K562 (cell line): ENCODE measurements around the gene IP6K1. TPM values are rescaled to one million over a fixed set of nuclear protein-coding genes. Genes with fewer than 3 reads are reported as not detected.
A peak's percentile ranks its signal among the peaks of the same experiment; 100 is the strongest.

Source experiments
- ATAC-seq: fragments of 200-7000 bp; cut with Tn5 transposase; 3 replicates; pipeline ENCODE4 v1.9.1; 2020; ENCODE audit warnings: moderate library complexity
- BruUV-seq: library from RNA; stranded (reverse); fragments of 400-500 nt; replicated peaks from 2 replicates; lab custom pipeline; 2021; lab: Mats Ljungman, UMichigan
- CTCF ChIA-PET: fragments of 300-600 bp; formaldehyde crosslinking; extraction: SDS; loops from one replicate; lab custom pipeline; 2021; ENCODE audit warnings: low intra/inter-chr PET ratio; lab: Yijun Ruan, JAX
- POLR2A ChIA-PET: fragments of 300-600, 350-650 bp; sonication (Branson Sonifier 250); formaldehyde crosslinking; extraction: SDS; loops from one replicate; lab custom pipeline; 2021; ENCODE audit warnings: antibody characterized with exemption, inconsistent platforms; lab: Yijun Ruan, JAX
- DNase-seq, 4 experiments: peaks; one replicate each; pipeline versions ENCODE4 v3.0.0 to v3.0.0-alpha.2; 2011 to 2018; ENCODE audit warnings: low spot score in 3 of 4, mixed read lengths in 3 of 4; ENCODE audit errors: extremely low read depth in 1 of 4
- FAIRE-seq: peaks from 2 replicates; lab custom pipeline; 2011; peaks lifted over from hg19 to GRCh38; lab: Jason Lieb, UNC
- H2AFZ ChIP-seq: 2 replicates; pipeline ENCODE4 v1.6.0; 2011; ENCODE audit warnings: low read depth, low read length, control low read depth, inconsistent platforms
- H3K27ac ChIP-seq: fragments of 200-600 bp; 3 replicates; pipeline ENCODE4 v1.8.0; 2011; ENCODE audit warnings: low read depth, mild to moderate bottlenecking, control low read depth, inconsistent platforms, low read length, moderate library complexity, mixed read lengths; ENCODE audit errors: extremely low read depth
- H3K27me3 ChIP-seq, 2 experiments: fragments of 300-600 bp in 1 of 2; 2 replicates in 1 of 2; 3 replicates in 1 of 2; pipeline versions ENCODE4 v1.6.0 to v1.8.0; 2011; ENCODE audit warnings: inconsistent platforms in 2 of 2, low read length in 2 of 2, mild to moderate bottlenecking in 1 of 2, mixed read lengths in 1 of 2, moderate library complexity in 1 of 2; ENCODE audit not compliant: control insufficient read depth in 2 of 2, insufficient read depth in 2 of 2
- H3K36me3 ChIP-seq: fragments of 300-600 bp; 3 replicates; pipeline ENCODE4 v1.8.0; 2011; ENCODE audit warnings: mild to moderate bottlenecking, low read length, inconsistent platforms; ENCODE audit not compliant: control insufficient read depth, insufficient read depth
- H3K4me1 ChIP-seq, 2 experiments: fragments of 200-600 bp in 1 of 2; replicated peaks in 1 of 2; 2 replicates in 1 of 2; 3 replicates in 1 of 2; pipeline versions ENCODE4 v1.5.1 to v1.8.0; 2011; ENCODE audit warnings: inconsistent platforms in 2 of 2, low read length in 2 of 2, mild to moderate bottlenecking in 1 of 2, mixed read lengths in 1 of 2, moderate library complexity in 1 of 2; ENCODE audit not compliant: control insufficient read depth in 2 of 2, insufficient read depth in 2 of 2
- H3K4me2 ChIP-seq: 2 replicates; pipeline ENCODE4 v1.6.1; 2011; ENCODE audit warnings: low read length, control low read depth, inconsistent platforms, mixed read lengths; ENCODE audit not compliant: insufficient read depth
- H3K4me3 ChIP-seq: fragments of 200-600 bp; sonication (generic), shearing (Covaris generic); 2 replicates; pipeline ENCODE4 v1.5.1; 2016; ENCODE audit warnings: control low read depth, inconsistent platforms
- H3K79me2 ChIP-seq: fragments of 200-600 bp; 3 replicates; pipeline ENCODE4 v1.8.0; 2011; ENCODE audit warnings: low read length, inconsistent platforms; ENCODE audit not compliant: control insufficient read depth, insufficient read depth
- H3K9ac ChIP-seq, 2 experiments: 2 replicates each; pipeline versions ENCODE4 v1.6.0 to v1.6.1; 2011; ENCODE audit warnings: low read depth in 2 of 2, low read length in 2 of 2, control low read depth in 1 of 2, inconsistent platforms in 1 of 2, mild to moderate bottlenecking in 1 of 2, mixed read lengths in 1 of 2; ENCODE audit not compliant: insufficient read depth in 1 of 2
- H3K9me1 ChIP-seq: one replicate; pipeline ENCODE4 v1.6.0; 2011; ENCODE audit warnings: inconsistent platforms, mild to moderate bottlenecking, low read length, moderate library complexity; ENCODE audit not compliant: control insufficient read depth, insufficient read depth
- H3K9me3 ChIP-seq: replicated peaks from 2 replicates; pipeline ENCODE4 v1.5.1; 2011; ENCODE audit warnings: low read depth, low read length, inconsistent platforms; ENCODE audit not compliant: control insufficient read depth, insufficient read depth
- H4K20me1 ChIP-seq: replicated peaks from 2 replicates; pipeline ENCODE4 v1.6.1; 2011; ENCODE audit warnings: low read length, inconsistent platforms, mixed read lengths; ENCODE audit not compliant: control insufficient read depth, insufficient read depth
- NR2C1 ChIP-seq, 2 experiments: fragments of 450-650 bp; IDR thresholded peaks; 2 replicates each; pipeline ENCODE4 v1.6.1; 2017; ENCODE audit warnings: mild to moderate bottlenecking in 2 of 2, antibody characterized with exemption in 1 of 2, inconsistent platforms in 1 of 2, missing compliant biosample characterization in 1 of 2, missing genetic modification characterization in 1 of 2
- POLR2A ChIP-seq: fragments of 450-650 bp; conservative IDR thresholded peaks from 2 replicates; pipeline ENCODE4 v1.6.1; 2016
- POLR2G ChIP-seq: fragments of 200-400 bp; formaldehyde crosslinking; IDR thresholded peaks from 2 replicates; pipeline ENCODE4 v1.6.1; 2017; ENCODE audit warnings: low read depth, mild to moderate bottlenecking, antibody characterized with exemption, low read length, moderate library complexity
- WGBS: fragments of 100-300 bp; shearing (Covaris generic); methylation state at CpG from one replicate; pipeline ENCODE4 v1.1.6; 2016; ENCODE audit warnings: low coverage, mixed read lengths; ENCODE audit not compliant: insufficient coverage; ENCODE audit errors: missing lambda C conversion rate; 5-methylcytosine and 5-hydroxymethylcytosine counted together
- in situ Hi-C: fragments of 300-500 bp; cut with MboI; formaldehyde crosslinking; loops from 4 replicates; pipeline ENCODE4 v1.15.0; 2018; ENCODE audit warnings: inconsistent platforms, mixed read lengths
- intact Hi-C: fragments of 100-400 bp; cut with micrococcal nuclease; formaldehyde crosslinking; loops from 2 replicates; pipeline ENCODE4 v1.14.2; 2022
- polyA plus RNA-seq, 8 experiments: library from polyadenylated mRNA; depleted of rRNA in 4 of 8; stranded (reverse) in 5 of 8; unstranded in 3 of 8; fragments of >200 nt; fragmentation: Nextera tagmentation in 2 of 8; fragmentation: Illumina TruSeq in 1 of 8; extraction: Ambion mirVana in 2 of 8; extraction: Trizol in 1 of 8; gene quantifications; 2 replicates each; pipeline versions ENCODE4 v1.2.1 to v1.2.3, GENCODE V29; 2011 to 2014; ENCODE audit warnings: inconsistent platforms in 1 of 8, missing spikeins in 1 of 8
- total RNA-seq, 7 experiments: library from RNA; depleted of rRNA in 6 of 7; stranded (reverse); fragments of >200 nt in 6 of 7; fragmentation: Illumina TruSeq in 2 of 7; extraction: Trizol in 2 of 7; gene quantifications; 2 replicates each; pipeline versions ENCODE4 v1.2.1 to v1.2.3, GENCODE V29; 2011 to 2021; ENCODE audit warnings: low replicate concordance in 1 of 7

The IP6K1 gene
- total and polyA plus RNA-seq, 9 of the 15 experiments (the other 6 are each of a cell fraction or from before 2014, with no cell fraction given): 0.46 to 29.2 (median 13.1) TPM

- CTCF ChIA-PET: no interaction called here
- H3K27me3 ChIP-seq: no peaks in the 10 kb centered on the region
- H3K4me2 ChIP-seq: no peak overlapping the region
- in situ Hi-C loops: no loop called here
- 92% methylated on average over 14 of the region's 25 CpGs for WGBS
- H3K4me3 ChIP-seq: no peak overlapping the region
- H4K20me1 ChIP-seq: no peaks in the 10 kb centered on the region
- no peaks in the 10 kb centered on the region for H3K9me3 ChIP-seq
- DNase-seq (no peak), ATAC-seq (no peak), FAIRE-seq (no peak)
- POLR2A ChIA-PET: interaction anchor here (0.7 to 1.3 kb wide), 3 partner anchors 10 to 42 kb away, joined by 3 to 5 read pairs (median 4); partner anchors contain the start of gene GMPPB
- no peaks in the 10 kb centered on the region; a peak in 1 of 5 replicates for H3K4me1 ChIP-seq
- intact Hi-C loops: no loop called here
- H3K9ac ChIP-seq: no peak overlapping the region
- no TSS peak for BruUV-seq
- no peaks in the 10 kb centered on the region for H3K79me2 ChIP-seq
- peaks cover 31% of the 10 kb centered on the region; the same call in 2 of the 3 replicates for H3K36me3 ChIP-seq
- H2AFZ ChIP-seq: no peak overlapping the region
- no peaks in the 10 kb centered on the region for H3K9me1 ChIP-seq
- no peak overlapping the region for H3K27ac ChIP-seq
- TF ChIP-seq POLR2G: peak; percentile 63
- TF ChIP-seq NR2C1 (IDR thresholded peaks at IDR 0.05): no peak
- no peak for TF ChIP-seq NR2C1 (tag; IDR thresholded peaks at IDR 0.05)
- 0 out of 2 replicates have a peak, but pooled peaks have one; percentile 6 for TF ChIP-seq POLR2A
Observed at GRCh38 chr3:49713336-49714105, 72.8 kb downstream of the IP6K1 start.
